ENCODE data around the gene GSTM4.
"Not testable (repeated sequence)": the region's sequence is repeated elsewhere in the genome, so short reads cannot be mapped to it uniquely, and the experiment has no call there.

The GSTM4 gene

GRCh38 chr1:109704173-109704572 lies 48.3 kb downstream of the GSTM4 start:
- DNase-seq (ENCODE audit: low read depth), result no peak

DNA sequence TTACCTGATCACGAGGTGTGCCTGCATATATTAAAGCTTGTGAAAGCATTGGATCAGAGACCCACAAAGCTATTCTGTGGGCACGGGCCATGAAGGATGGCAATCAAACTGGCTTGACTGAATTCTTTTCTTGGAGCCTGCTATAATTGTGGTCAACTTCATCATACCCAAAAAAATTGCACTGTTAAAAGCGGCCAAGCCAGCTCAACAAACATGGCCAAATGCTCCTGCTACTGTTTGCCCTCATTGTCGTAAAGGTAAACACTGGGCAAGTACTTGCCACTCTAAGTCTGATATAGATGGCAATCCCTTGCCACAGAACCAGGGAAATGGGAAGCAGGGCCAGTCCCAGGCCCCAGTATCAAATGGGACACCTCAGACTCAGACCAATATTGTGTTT lies 49.5 kb downstream of the GSTM4 start:
- no peak for DNase-seq (ENCODE audit: low read depth)

DNA sequence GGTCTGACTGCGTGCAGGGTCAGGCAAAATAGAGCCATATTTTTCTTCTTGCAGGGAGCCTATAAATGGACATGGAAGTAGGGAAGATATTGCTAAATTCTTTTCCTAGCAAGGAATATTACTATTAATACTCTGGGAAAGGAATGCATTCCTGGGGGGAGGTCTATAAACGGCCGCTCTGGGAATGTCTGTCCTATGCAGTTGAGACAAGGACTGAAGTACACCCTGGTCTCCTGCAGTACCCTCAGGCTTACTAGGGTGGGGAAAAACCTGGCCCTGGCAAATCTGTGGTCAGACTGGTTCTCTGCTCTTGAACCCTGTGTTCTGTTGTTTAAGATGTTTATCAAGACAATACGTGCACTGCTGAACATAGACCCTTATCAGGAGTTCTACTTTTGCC lies 53.0 kb downstream of the GSTM4 start:
- not testable (repeated sequence) for DNase-seq (ENCODE audit: low read depth)

GRCh38 chr1:109709822-109710221 lies 53.9 kb downstream of the GSTM4 start:
- not testable (repeated sequence) for DNase-seq (ENCODE audit: low read depth)

Data from activated T-cell treated with anti-CD3 and anti-CD28 coated beads for 24 hours (primary cell).